Osteoblast (primary cell): ENCODE results near the gene FAM83D. TPM values are rescaled to one million over a fixed set of nuclear protein-coding genes. Genes with fewer than 3 reads are reported as not detected.

Experiments used
- DNase-seq: peaks from one replicate; pipeline ENCODE4 v3.0.0; 2011; ENCODE audit warnings: low spot score, mixed read lengths; ENCODE audit not compliant: insufficient read length; ENCODE audit errors: missing footprints
- H2AFZ ChIP-seq: 2 replicates; pipeline ENCODE4 v1.6.0; 2011; ENCODE audit warnings: mild to moderate bottlenecking, low read length
- H3K27ac ChIP-seq: 2 replicates; pipeline ENCODE4 v1.5.1; 2011; ENCODE audit warnings: mild to moderate bottlenecking, low read depth, low read length, moderate library complexity
- H3K27me3 ChIP-seq: 2 replicates; pipeline ENCODE4 v1.6.0; 2012; ENCODE audit warnings: mild to moderate bottlenecking, control low read depth, inconsistent platforms, low read length, moderate library complexity; ENCODE audit not compliant: insufficient read depth
- H3K36me3 ChIP-seq: 2 replicates; pipeline ENCODE4 v1.5.1; 2011; ENCODE audit warnings: mild to moderate bottlenecking, low read length, control low read depth, moderate library complexity; ENCODE audit not compliant: insufficient read depth
- H3K4me1 ChIP-seq: 2 replicates; pipeline ENCODE4 v1.5.1; 2011; ENCODE audit warnings: mild to moderate bottlenecking, low read length, control low read depth, moderate library complexity; ENCODE audit not compliant: insufficient read depth
- H3K4me2 ChIP-seq: 2 replicates; pipeline ENCODE4 v1.6.0; 2011; ENCODE audit warnings: mild to moderate bottlenecking, low read length; ENCODE audit not compliant: insufficient read depth
- H3K4me3 ChIP-seq: fragments of 200-600 bp; sonication (generic); 3 replicates; pipeline ENCODE4 v1.5.1; 2012; ENCODE audit warnings: mild to moderate bottlenecking, low read length, inconsistent platforms; ENCODE audit not compliant: insufficient read depth
- H3K79me2 ChIP-seq: 2 replicates; pipeline ENCODE4 v1.6.0; 2012; ENCODE audit warnings: mild to moderate bottlenecking, low read length, control low read depth, inconsistent platforms; ENCODE audit not compliant: insufficient read depth
- H3K9me3 ChIP-seq: 2 replicates; pipeline ENCODE4 v1.5.1; 2011; ENCODE audit warnings: low read depth, low read length, control low read depth
- H4K20me1 ChIP-seq: 2 replicates; pipeline ENCODE4 v1.6.0; 2012; ENCODE audit warnings: mild to moderate bottlenecking, low read length, control low read depth; ENCODE audit not compliant: insufficient read depth
- CTCF ChIP-seq: IDR thresholded peaks from 2 replicates; pipeline ENCODE4 v1.5.1; 2011; ENCODE audit warnings: mild to moderate bottlenecking, low read depth, low read length, moderate library complexity; ENCODE audit errors: extremely low read depth
- total RNA-seq: library from RNA; depleted of rRNA; stranded (reverse); fragments of >200 nt; gene quantifications from 2 replicates; pipeline ENCODE4 v1.2.3, GENCODE V29; 2012

Gene FAM83D
- total RNA-seq, 1 donor: 2.2 TPM

- H3K27ac ChIP-seq: peak overlapping the region; percentile 83
- no peak for DNase-seq
Observed at GRCh38 chr20:38969708-38970107, 43.5 kb downstream of the FAM83D start.

DNA sequence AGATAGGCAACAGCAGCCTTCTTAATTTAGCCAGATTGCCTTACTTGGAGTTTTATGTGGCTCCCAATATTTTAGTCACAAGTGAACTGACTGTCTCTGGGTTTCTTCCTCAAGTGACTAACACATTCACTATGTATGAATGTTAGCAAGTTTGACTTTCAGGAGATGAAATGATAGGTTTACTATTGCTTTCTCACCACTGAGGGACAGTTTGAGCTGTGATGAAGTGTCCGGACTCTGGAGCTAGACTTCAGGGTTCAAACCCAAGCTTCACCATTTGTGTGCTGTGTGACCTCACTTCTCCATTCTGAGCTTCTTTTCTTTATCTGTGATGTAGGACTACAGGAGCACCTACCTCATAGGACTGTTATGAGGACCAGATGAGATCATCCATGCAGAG lies 44.1 kb downstream of the FAM83D start:
- no peak for TF ChIP-seq CTCF
- peak overlapping the region; percentile 38 for H3K4me2 ChIP-seq
- DNase-seq: peak; percentile 85

More at GRCh38 chr20:38969708-38970107, 43.5 kb downstream of the FAM83D start:
- no peaks in the 10 kb centered on the region for H3K9me3 ChIP-seq
- H4K20me1 ChIP-seq: no peaks in the 10 kb centered on the region
- peak overlapping the region; percentile 11 for H3K4me3 ChIP-seq
- H3K27me3 ChIP-seq: no peaks in the 10 kb centered on the region
- no peak for TF ChIP-seq CTCF
- no peak overlapping the region for H2AFZ ChIP-seq
- H3K36me3 ChIP-seq: peaks cover 6% of the 10 kb centered on the region
- H3K4me1 ChIP-seq: peaks cover 30% of the 10 kb centered on the region
- peaks cover 53% of the 10 kb centered on the region for H3K79me2 ChIP-seq
- H3K4me2 ChIP-seq: peak overlapping the region; percentile 38

GRCh38 chr20:38973107-38973506 lies 46.9 kb downstream of the FAM83D start:
- peaks cover 6% of the 10 kb centered on the region for H3K36me3 ChIP-seq
- peak overlapping the region; percentile 69 for H3K4me2 ChIP-seq
- no peak overlapping the region for H2AFZ ChIP-seq
- DNase-seq: no peak
- H3K27me3 ChIP-seq: no peaks in the 10 kb centered on the region
- peaks cover 33% of the 10 kb centered on the region for H3K79me2 ChIP-seq
- peak overlapping the region; percentile 65 for H3K27ac ChIP-seq
- no peak for TF ChIP-seq CTCF
- peaks cover 30% of the 10 kb centered on the region for H3K4me1 ChIP-seq
- no peak overlapping the region for H3K4me3 ChIP-seq
- H4K20me1 ChIP-seq: no peaks in the 10 kb centered on the region
- no peaks in the 10 kb centered on the region for H3K9me3 ChIP-seq

More for the DNA sequence above, 44.1 kb downstream of the FAM83D start:
- no peaks in the 10 kb centered on the region for H3K9me3 ChIP-seq
- H3K4me3 ChIP-seq: no peak overlapping the region
- H3K79me2 ChIP-seq: peaks cover 53% of the 10 kb centered on the region
- no peaks in the 10 kb centered on the region for H3K27me3 ChIP-seq
- H3K36me3 ChIP-seq: peaks cover 6% of the 10 kb centered on the region
- no peaks in the 10 kb centered on the region for H4K20me1 ChIP-seq
- H3K27ac ChIP-seq: peak overlapping the region; percentile 83
- H2AFZ ChIP-seq: no peak overlapping the region
- H3K4me1 ChIP-seq: peaks cover 30% of the 10 kb centered on the region

DNA sequence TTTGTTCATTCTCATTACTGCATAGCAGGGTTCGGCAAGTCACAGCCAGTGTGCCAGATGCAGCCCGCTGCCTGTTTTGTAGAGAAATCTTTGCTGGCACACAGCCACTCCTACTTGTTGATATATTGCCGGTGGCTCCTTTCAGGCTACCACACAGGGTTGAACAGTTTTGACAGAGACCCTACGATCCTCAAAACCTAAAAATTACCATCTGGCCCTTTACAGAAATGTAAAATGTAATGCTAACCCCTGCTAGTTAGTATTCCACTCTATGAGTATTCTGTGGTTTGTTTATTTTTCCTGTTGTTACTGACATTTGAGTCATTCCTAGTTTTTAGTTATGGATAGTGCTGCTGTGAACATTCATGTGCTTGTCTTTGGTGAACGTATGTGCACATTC lies 47.4 kb downstream of the FAM83D start:
- Histone ChIP-seq H3K4me1 (peaks cover 30% of the 10 kb centered on the region), H3K79me2 (peaks cover 33% of the 10 kb centered on the region), H2AFZ (peak overlapping the region; percentile 25), H3K27me3 (no peaks in the 10 kb centered on the region), H3K36me3 (peaks cover 6% of the 10 kb centered on the region), H3K4me2 (peak overlapping the region; percentile 69), H3K9me3 (no peaks in the 10 kb centered on the region), H3K4me3 (peak overlapping the region; percentile 34), H4K20me1 (no peaks in the 10 kb centered on the region), H3K27ac (peak overlapping the region; percentile 65)
- DNase-seq: peak; percentile 73
- TF ChIP-seq CTCF: no peak
